ENCODE data around the gene LRCH2. TPM values are rescaled to one million over a fixed set of nuclear protein-coding genes. Genes with fewer than 3 reads are reported as not detected.
"Not testable (repeated sequence)": the region's sequence is repeated elsewhere in the genome, so short reads cannot be mapped to it uniquely, and the experiment has no call there.

The LRCH2 gene
- total RNA-seq, 1 experiment from 2014 or later: 4.5 TPM

DNA sequence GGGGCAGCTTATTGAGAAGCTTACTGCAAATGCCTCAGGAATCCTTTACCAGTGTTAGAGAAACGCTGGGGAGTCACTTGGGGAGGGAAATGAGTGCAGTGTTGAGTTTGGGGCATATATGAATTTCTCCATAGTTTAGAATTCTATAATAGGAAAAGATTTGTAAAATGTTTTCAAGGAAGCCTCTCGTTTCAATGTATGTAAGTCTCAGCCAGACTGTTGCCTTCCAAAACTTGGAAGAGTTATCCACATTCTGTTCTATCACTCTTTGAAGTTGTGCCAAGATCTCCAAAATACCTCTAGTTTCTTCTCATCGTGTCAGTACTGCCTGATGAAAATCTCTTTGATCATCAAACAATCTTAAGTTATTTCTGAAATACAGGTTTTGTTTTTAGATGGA lies 565 bp upstream of the LRCH2 start:
- H3K27me3 ChIP-seq (ENCODE audit: control insufficient read depth, insufficient read depth, low read length): peaks cover 6% of the 10 kb centered on the region; the same call in 1 of the 2 replicates
- H3K36me3 ChIP-seq (replicated peaks; ENCODE audit: control insufficient read depth, insufficient read depth, low read length): no peaks in the 10 kb centered on the region
- H3K4me3 ChIP-seq (ENCODE audit: insufficient read depth, low read depth, low read length): peak overlapping the region; percentile 71
- no peak for DNase-seq

DNA sequence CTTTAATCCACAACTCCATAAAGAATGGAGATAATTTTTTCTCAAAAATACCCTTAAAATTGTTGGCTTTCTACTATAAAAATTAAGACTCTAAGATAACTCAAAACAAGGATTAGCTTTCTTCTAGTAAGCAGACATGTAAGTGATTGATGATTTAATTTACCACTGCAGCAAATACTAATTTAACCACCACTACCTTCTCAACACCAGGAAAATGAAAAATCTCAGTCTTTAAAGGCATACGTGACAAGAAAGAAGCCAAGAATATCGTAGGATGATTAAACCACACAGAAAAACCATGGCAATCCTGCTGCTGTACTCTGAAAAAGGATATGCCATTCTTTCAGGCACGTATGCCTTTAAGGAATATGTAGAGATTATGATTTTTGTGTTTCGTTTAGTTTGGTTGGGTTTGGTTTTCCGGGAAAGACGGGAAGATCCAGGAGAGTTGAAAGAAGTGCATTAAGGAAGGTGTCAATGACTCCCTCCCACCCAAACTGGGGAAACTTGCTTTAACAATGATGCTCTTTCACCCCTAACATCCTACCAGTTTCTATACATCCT lies 881 bp downstream of the LRCH2 start:
- no peaks in the 10 kb centered on the region for H3K36me3 ChIP-seq (replicated peaks; ENCODE audit: control insufficient read depth, insufficient read depth, low read length)
- peaks cover 6% of the 10 kb centered on the region; the same call in 1 of the 2 replicates for H3K27me3 ChIP-seq (ENCODE audit: control insufficient read depth, insufficient read depth, low read length)
- DNase-seq: no peak
- peak overlapping the region; percentile 71 for H3K4me3 ChIP-seq (ENCODE audit: insufficient read depth, low read depth, low read length)

DNA sequence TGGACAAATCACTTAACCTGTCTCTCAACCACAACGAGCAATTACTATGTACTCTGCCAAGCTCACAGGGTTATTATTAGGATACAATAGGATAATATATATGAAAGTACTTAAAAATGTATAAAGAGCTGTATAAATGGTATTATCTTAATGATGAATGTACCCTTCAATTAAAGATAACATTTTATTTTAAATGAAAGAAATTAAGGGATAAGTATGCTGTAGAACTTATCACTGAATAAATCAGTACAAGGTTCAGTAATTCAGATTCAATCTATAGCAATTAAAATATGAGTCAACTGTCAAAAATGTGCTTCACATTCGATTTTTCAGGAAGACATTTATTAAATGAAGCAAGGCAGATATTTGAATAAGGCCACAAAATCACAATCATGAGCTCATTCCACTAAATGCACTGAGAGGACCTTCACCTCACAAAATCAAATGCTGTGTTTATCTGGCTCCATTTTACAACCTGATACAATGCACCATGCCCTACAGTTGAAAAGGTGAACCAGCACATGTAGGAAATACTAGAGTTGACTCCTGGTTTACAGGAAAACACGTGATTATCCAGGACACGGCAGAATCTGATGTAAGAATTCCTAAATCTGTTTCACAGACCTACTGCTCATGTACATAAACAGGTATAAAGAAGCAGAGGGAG lies 4.4 kb downstream of the LRCH2 start:
- Histone ChIP-seq H3K36me3 (replicated peaks; ENCODE audit: control insufficient read depth, insufficient read depth, low read length) (no peaks in the 10 kb centered on the region), H3K27me3 (ENCODE audit: control insufficient read depth, insufficient read depth, low read length) (peaks cover 4% of the 10 kb centered on the region; the same call in 1 of the 2 replicates), H3K4me3 (ENCODE audit: insufficient read depth, low read depth, low read length) (no peak overlapping the region)

DNA sequence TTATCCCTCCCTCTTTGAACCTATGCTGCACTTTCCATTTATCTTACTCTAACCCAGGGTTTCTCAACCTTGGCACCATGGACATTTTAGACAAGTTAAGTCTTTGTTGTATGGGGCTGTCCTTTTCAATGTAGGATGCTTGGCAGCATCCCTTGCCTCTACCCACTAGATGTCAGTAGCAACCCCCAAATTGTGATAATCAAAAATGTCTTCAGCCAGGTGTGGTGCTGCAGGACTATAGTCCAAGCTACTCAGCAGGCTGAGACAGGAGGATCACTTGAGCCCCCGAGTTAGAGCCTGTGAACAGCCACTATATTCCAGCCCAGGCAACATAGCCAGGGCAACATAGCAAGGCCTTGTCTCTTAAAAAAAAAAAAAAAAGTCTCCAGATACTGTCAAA lies 7.0 kb downstream of the LRCH2 start:
- no peaks in the 10 kb centered on the region for H3K36me3 ChIP-seq (replicated peaks; ENCODE audit: control insufficient read depth, insufficient read depth, low read length)
- DNase-seq: peak; percentile 39

More for the DNA sequence above, 4.4 kb downstream of the LRCH2 start:
- no peak for DNase-seq

DNA sequence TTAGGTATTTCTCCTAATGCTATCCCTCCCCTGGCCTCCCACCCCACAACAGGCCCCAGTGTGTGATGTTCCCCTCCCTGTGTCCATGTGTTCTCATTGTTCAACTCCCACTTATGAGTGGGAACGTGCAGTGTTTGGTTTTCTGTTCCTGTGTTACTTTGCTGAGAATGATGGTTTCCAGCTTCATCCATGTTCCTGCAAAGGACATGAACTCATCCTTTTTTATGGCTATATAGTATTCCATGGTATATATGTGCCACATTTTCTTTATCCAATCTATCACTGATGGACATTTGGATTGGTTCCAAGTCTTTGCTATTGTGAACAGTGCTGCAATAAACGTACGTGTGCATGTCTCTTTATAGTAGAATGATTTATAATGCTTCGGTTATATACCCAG lies 16.6 kb downstream of the LRCH2 start:
- H3K27me3 ChIP-seq (ENCODE audit: control insufficient read depth, insufficient read depth, low read length); H3K36me3 ChIP-seq (replicated peaks; ENCODE audit: control insufficient read depth, insufficient read depth, low read length); H3K4me3 ChIP-seq (ENCODE audit: insufficient read depth, low read depth, low read length); DNase-seq: not testable (repeated sequence)

More for the DNA sequence above, 7.0 kb downstream of the LRCH2 start:
- Histone ChIP-seq H3K4me3 (ENCODE audit: insufficient read depth, low read depth, low read length) (no peak overlapping the region), H3K27me3 (ENCODE audit: control insufficient read depth, insufficient read depth, low read length) (no peaks in the 10 kb centered on the region)

DNA sequence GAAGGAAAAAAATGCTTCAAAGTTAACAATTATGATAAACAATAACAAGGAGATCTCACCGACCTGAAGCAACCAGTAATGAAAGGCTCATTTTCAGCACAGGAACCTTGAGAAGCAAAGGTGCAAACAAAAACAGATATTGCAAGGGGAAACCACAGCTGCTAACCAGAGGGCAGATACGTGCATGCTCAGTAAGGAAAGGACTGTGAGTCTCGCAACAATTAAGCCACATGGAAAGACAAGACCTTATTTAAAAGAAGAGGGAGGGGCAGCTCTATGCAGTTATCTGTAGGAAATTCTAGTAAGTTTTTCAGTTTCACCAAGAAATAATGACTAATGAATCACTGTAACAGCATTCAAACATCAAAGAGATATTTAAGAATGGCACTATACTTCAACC lies 19.3 kb downstream of the LRCH2 start:
- no peak for DNase-seq
- H3K4me3 ChIP-seq (ENCODE audit: insufficient read depth, low read depth, low read length): no peak overlapping the region

DNA sequence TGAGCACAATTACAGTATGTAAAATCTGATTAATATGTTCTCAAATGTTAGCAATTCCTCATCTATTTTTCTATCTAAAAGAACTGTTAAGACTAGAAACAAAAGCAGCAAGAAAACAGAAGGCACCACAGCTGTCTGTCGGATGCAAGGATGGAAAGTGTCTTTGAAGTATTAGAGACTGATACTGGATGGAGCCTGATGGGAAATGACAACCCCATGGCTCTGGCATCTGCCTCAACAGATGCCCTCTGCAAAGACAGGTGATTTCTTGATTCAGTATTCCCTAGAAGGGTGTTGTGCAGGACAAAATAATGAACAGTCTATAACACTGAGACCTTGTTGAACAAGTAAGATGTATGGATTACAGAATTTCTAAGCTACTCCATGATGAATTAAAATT lies 19.7 kb downstream of the LRCH2 start:
- no peak for DNase-seq
- Histone ChIP-seq H3K4me3 (ENCODE audit: insufficient read depth, low read depth, low read length) (no peak overlapping the region), H3K36me3 (replicated peaks; ENCODE audit: control insufficient read depth, insufficient read depth, low read length) (no peaks in the 10 kb centered on the region), H3K27me3 (ENCODE audit: control insufficient read depth, insufficient read depth, low read length) (no peaks in the 10 kb centered on the region)

More for the DNA sequence above, 19.3 kb downstream of the LRCH2 start:
- H3K36me3 ChIP-seq (replicated peaks; ENCODE audit: control insufficient read depth, insufficient read depth, low read length): no peaks in the 10 kb centered on the region
- H3K27me3 ChIP-seq (ENCODE audit: control insufficient read depth, insufficient read depth, low read length): no peaks in the 10 kb centered on the region

DNA sequence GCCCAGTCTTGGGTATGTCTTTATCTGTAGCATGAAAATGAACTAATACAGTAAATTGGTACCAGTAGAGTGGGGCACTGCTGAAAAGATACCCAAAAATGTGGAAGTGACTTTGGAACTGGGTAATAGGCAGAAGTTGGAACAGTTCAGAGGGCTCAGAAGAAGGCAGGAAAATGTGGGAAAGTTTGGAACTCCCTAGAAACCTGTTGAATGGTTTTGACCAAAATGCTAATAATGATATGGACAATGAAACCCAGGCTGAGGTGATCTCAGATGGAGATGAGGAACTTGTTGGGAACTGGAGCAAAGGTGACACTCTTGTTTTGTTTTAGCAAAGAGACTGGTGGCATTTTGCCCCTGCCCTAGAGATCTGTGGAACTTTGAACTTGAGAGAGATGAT lies 24.3 kb downstream of the LRCH2 start:
- not testable (repeated sequence) for H3K36me3 ChIP-seq (replicated peaks; ENCODE audit: control insufficient read depth, insufficient read depth, low read length); H3K4me3 ChIP-seq (ENCODE audit: insufficient read depth, low read depth, low read length); DNase-seq; H3K27me3 ChIP-seq (ENCODE audit: control insufficient read depth, insufficient read depth, low read length)

DNA sequence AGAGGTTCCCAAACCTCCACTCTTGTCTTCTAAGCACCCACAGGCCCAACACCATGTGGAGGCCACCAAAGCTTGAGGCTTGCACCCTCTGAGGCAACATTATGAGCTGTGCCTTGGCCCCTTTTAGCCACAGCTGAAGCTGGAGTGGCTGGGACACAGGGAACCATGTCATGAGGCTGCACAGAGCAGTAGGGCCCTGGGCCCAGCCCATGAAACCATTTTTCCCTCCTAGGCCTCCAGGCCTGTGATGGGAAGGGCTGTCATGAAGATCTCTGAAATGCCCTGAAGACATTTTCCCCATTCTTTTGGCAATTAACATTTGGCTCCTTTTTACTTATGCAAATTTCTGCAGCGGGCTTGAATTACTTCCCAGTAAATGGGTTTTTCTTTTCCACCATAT lies 29.9 kb downstream of the LRCH2 start:
- no peaks in the 10 kb centered on the region for H3K36me3 ChIP-seq (replicated peaks; ENCODE audit: control insufficient read depth, insufficient read depth, low read length)

DNA sequence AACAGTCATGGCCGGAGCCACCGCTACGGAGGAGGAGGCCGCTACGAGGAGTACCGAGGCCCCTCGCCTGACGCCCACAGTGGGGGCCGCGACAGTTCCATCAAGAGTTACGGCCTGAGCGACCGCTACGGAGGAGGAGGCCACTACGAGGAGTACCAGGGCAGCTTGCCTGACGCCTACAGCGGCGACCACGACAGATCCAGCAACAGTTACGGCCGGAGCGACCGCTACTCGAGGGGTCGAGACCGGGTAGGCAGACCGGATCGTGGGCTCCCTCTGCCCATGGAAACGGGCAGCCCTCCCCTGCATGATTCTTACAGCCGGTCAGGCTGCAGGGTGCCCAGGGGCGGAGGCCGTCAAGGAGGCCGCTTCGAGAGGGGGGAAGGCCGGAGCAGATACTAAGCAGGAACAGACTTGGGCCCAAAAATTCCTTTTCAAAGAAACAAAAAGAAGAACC lies 41.6 kb downstream of the LRCH2 start:
- no peaks in the 10 kb centered on the region for H3K36me3 ChIP-seq (replicated peaks; ENCODE audit: control insufficient read depth, insufficient read depth, low read length)

More for the DNA sequence above, 29.9 kb downstream of the LRCH2 start:
- Histone ChIP-seq H3K4me3 (ENCODE audit: insufficient read depth, low read depth, low read length) (no peak overlapping the region), H3K27me3 (ENCODE audit: control insufficient read depth, insufficient read depth, low read length) (no peaks in the 10 kb centered on the region)
- no peak for DNase-seq

DNA sequence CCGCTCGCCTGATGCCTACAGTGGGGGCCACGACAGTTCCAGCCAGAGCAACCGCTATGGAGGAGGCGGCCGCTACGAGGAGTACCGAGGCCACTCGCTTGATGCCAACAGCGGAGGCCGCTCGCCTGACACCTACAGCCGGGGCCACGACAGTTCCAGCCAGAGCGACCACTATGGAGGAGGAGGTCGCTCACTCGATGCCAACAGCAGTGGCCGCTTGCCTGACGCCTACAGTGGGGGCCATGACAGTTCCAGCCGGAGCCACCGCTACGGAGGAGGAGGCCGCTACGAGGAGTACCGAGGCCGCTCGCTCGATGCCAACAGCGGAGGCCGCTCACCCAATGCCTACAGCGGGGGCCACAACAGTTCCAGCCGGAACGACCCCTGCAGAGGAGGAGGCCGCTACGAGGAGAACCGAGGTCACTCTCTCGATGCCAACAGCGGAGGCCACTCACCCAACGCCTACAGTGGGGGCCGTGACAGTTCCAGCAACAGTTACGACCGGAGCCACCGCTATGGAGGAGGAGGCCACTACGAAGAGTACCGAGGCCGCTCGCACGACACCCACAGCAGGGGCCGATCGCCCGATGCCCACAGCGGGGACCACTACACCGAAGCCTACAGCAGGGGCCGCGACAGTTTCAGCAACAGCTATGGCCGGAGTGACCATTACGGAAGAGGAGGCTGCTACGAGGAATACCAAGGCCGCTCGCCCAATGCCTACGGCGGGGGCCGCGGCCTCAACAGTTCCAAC lies 42.2 kb downstream of the LRCH2 start:
- no peak overlapping the region for H3K4me3 ChIP-seq (ENCODE audit: insufficient read depth, low read depth, low read length)
- H3K36me3 ChIP-seq (replicated peaks; ENCODE audit: control insufficient read depth, insufficient read depth, low read length): no peaks in the 10 kb centered on the region
- DNase-seq: no peak
- H3K27me3 ChIP-seq (ENCODE audit: control insufficient read depth, insufficient read depth, low read length): no peaks in the 10 kb centered on the region

More for the DNA sequence above, 41.6 kb downstream of the LRCH2 start:
- Histone ChIP-seq H3K27me3 (ENCODE audit: control insufficient read depth, insufficient read depth, low read length) (no peaks in the 10 kb centered on the region), H3K4me3 (ENCODE audit: insufficient read depth, low read depth, low read length) (no peak overlapping the region)
- no peak for DNase-seq

DNA sequence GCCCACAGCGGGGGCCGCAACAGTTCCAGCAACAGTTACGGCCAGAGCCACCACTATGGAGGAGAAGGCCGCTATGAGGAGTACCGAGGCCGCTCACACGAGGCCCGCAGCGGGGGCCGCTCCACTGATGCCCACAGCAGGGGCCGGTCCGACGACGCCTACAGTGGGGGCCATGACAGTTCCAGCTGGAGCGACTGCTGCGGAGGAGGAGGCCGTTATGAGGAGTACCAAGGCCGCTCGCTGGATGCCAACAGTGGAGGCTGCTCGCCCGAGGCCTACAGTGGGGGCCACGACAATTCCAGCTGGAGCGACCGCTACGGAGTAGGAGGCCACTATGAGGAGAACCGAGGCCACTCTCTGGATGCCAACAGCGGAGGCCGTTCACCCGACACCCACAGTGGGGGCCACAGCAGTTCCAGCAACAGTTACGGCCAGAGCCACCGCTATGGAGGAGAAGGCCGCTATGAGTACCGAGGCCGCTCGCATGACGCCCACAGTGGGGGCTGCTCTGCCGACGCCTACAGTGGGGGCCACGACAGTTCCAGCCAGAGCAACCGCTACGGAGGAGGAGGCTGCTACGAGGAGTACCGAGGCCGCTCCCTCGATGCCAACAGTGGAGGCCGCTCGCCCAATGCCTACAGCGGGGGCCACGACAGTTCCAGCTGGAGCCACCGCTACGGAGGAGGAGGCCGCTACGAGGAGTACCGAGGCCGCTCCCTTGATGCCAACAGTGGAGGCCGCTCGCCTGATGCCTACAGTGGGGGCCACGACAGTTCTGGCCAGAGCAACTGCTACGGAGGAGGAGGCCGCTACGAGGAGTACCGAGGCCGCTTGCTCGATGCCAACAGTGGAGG lies 43.0 kb downstream of the LRCH2 start:
- H3K27me3 ChIP-seq (ENCODE audit: control insufficient read depth, insufficient read depth, low read length): no peaks in the 10 kb centered on the region
- DNase-seq: no peak
- H3K36me3 ChIP-seq (replicated peaks; ENCODE audit: control insufficient read depth, insufficient read depth, low read length): no peaks in the 10 kb centered on the region
- H3K4me3 ChIP-seq (ENCODE audit: insufficient read depth, low read depth, low read length): no peak overlapping the region

DNA sequence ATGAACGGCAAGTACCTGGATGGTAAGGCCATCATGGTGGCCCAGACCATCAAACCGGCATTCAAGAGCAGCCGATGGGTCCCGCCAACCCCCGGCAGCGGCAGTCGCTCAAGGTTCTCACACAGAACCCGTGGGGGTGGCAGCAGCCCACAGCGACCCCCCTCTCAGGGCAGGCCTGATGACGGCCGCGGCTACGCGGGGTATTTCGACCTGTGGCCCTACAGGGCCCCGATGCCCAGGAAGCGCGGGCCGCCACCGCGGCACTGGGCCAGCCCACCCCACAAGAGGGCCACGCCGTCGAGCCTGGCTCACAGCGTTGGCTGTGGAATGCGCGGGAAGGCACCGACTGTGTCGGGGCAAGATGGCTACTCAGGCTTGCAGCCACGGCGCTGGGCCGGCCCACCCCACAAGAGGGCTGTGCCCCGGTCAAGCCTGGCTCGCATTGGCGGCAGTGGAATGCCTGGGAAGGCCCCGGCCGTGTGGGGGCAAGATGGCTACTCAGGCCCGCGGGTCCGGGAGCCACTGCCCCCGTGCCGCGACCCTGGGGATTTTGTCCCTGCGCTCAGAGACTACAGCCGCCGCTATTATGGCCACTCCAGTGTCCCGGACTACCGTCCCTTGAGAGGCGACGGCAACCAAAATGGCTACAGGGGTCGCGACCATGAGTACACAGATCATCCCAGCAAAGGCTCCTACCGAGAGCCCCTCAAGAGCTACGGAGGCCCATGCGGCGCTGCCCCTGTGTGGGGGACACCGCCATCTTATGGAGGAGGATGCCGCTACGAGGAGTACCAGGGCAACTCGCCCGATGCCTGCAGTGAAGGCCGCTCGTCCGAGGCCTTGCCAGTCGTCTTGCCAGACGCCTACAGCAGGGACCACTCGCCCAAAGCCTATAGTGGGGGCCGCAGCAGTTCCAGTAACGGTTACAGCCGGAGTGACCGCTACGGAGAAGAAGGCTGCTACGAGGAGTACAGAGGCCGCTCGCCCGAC lies 44.0 kb downstream of the LRCH2 start:
- DNase-seq: no peak
- Histone ChIP-seq H3K27me3 (ENCODE audit: control insufficient read depth, insufficient read depth, low read length) (no peaks in the 10 kb centered on the region), H3K36me3 (replicated peaks; ENCODE audit: control insufficient read depth, insufficient read depth, low read length) (no peaks in the 10 kb centered on the region), H3K4me3 (ENCODE audit: insufficient read depth, low read depth, low read length) (no peak overlapping the region)

Data from H7 (cell line).